Activated T-cell treated with anti-CD3 and anti-CD28 coated beads for 4 hours (primary cell): Measurements from ENCODE around the gene CYLC2.

Experiments used
- DNase-seq: peaks from one replicate; pipeline ENCODE4 v3.0.0-alpha.2; 2020

CYLC2 gene, protein sequence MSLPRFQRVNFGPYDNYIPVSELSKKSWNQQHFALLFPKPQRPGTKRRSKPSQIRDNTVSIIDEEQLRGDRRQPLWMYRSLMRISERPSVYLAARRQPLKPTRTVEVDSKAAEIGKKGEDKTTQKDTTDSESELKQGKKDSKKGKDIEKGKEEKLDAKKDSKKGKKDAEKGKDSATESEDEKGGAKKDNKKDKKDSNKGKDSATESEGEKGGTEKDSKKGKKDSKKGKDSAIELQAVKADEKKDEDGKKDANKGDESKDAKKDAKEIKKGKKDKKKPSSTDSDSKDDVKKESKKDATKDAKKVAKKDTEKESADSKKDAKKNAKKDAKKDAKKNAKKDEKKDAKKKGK

DNA sequence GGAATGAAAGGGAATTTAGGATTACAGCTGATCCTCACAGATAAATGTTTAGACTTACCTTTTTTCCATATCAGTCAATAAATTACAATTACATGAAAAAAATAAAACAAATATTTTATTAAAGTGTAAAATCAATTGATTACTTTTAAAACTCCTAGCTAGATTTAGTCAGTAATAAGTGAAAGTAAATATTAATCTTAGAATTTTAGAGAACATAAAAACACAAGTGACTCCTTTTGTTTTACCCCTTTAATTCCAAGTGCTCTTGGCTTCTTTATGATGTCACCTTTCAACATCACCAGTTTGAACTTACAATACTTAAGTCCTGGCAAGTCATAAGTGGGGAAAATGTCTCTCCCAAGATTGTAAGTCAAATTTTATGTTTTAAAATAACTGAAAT lies at the start of gene CYLC2:
CYLC2 (plus strand) TSS at position 301 of the 400 bp plus-strand sequence; CDS start at position 349, 48 bp downstream.
- no peak for DNase-seq

DNA sequence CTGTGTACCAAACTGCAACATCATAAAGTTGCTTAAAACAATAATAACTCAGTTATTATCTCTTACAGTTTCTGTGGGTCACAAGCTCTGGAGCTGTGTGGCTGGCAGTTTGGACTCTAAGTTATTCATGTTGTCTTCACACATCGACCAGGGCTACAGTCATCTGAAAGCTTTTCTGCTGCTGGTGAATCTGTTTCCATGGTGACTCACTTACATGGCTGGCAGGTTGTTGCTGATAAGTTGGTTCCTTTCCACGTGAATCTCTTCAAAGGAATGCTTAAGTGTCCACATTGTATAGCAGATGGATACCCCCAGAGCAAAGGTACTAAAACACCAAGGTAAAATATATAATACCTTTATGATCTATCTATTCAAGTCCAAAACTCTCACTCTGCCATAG lies 44.8 kb upstream of the CYLC2 start:
- DNase-seq = no peak

DNA sequence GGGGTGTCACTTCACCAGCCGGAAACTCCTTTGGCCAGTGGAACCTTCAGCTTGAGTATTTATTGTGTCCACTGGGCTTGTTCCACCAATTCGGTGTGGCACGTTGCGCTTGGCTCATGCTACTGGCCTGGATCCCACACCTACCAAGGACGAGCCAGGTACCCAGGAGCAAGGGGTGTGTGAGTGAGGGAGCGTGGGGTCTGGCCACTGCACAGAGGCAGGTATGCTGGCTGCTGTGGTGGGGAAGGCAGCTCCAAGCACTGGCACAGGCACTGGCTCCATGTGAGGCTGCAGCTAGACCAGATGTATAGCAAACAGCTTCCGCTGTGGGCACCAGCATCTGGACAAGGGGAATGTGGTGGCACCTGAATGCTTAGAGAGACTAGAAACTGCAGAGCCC lies 28.1 kb upstream of the CYLC2 start:
- no peak for DNase-seq

DNA sequence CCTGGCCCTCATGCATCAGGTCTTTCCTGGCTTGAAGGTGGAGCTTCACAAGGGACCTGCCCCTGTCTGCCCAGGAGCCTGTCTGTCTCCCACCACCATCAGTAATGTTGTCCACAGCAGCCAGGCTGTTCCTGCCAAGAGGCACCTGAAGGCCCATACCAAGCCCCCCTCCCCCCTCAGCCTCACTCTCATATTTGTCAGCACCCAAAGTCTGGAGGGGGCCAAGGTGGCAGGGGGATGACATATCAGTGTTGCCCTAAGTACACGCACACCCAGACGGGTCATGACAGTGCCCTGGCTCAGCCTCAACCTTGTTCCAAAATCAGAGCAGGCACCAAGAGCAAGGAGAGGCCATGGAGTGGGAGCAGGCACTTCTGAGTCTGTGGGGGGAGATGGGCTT lies 27.2 kb upstream of the CYLC2 start:
- DNase-seq = no peak

DNA sequence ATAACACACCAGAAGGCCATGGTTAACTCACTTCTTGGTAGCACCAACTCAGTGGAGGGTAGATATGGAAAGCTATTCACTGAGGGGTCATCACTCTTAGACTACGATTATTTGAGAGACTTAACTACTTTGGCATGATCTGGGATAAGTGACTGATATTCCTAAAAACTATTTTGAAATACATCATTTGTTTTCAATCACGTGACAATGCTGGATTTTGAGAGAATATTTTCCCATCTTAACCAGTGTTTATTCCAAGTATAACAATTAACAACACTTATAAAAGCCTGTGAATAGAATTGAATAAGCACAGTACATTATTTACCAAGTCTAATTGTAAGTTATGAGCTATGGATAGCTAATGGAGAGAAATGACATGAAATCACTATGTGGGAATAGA lies 22.4 kb upstream of the CYLC2 start:
- no peak for DNase-seq

DNA sequence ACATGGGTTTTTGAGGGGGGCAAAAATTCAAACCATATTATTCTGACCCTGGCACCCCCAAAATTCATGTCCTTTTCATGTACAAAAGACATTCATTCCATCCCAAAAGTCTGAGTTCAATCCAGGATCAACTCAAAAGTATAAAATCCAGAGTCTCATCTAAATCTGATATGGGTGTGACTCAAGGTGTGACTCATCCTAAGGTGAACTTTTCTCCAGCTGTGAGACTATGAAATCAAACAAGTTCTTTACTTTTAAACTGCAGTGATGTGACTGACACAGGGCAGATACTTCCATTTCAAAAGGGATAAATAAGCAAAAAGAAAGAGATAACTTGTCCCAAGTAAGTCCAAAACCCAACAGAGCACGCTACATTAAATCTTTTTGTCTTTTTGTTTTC lies 20.6 kb upstream of the CYLC2 start:
- DNase-seq = no peak

DNA sequence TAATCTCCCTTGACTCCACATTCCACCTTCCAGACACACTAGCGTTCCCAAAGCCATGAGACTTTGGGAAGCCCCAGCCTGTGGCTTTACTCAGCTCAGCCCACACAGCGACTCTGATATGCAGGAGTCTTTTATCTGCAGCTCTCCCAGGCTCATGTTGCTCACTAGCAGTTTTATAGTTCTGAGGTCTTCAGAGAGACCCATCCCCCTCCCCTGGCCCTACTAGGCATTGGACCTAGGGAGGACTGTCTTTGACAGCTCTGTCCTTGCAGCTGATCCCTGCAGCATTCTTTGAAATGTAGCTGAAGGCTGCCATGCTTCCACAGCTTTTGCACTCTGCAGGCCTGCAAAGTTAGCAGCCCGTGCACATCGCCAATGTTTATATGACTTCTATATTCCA lies 19.9 kb upstream of the CYLC2 start:
- DNase-seq = no peak

DNA sequence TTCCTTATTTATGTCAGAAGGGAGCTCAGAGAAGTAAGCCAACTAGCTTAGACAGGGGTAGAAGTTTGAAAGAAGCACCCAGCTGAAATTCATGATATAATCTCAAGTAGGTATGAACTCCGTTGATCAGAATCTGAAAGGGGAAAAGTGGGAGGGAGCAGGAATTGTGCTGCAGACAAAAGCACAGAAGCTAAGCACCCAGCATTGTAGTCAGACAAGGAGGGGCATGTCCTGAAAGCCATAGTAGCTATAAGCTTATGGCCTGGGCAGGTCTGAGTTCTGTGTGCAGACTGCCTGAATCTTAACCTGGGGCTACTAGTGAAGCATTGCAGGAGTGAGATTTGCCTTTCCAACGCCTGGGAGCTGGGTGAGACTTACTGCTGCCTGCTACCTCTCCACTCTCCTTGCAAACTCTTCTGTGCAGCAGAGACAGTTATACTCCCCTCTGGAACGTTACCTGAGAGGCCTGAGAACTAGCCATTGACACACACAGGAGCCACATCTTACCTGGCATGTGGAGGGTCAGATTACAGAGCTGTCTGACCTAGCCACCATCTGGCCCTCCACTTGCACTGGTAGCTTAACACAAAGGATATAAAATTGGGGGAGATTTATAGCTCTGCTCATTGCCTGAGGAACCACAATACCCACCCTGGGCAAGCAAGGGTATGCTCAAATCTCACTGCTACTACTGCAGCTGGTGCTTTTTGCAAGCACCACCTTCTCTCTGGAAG lies 9.8 kb upstream of the CYLC2 start:
- DNase-seq = no peak

DNA sequence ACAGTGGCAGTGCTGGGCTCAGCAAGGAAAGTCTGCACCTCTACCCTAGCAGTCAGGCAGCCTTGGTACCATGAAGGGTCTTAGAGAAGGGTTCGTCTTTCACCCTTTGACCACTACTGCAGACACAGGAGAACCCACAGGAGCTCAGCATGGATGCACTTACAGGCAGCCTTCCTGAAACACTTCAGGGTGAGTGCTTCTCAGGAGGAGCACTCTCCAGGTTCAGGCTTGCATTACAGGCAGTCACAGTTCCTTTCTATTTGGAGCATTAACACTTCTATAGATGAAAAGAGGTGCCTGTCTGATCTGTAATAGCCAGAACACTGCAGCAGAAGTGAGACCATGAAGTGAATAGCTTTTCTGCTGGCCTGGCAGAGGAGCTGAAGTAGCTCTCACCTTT lies 8.7 kb upstream of the CYLC2 start:
- no peak for DNase-seq

DNA sequence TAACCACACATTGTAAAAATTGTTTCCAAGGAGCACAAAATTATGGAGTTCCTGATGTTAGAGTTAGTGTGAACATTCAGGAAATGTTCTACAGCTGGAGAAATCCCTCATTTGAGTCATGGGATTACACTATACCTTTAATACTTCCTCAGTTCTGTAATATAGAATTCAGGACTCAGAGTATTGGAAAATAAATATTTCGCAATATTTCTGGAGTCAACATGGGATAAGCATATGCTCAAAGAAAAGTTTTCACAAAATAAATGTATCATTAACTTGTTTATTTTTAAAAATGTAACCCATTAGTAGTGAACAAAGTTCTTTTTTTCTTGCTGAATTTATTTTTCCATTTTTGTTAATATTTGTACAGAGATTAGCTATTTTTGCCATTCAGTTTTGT lies 8.6 kb downstream of the CYLC2 start:
- no peak for DNase-seq

DNA sequence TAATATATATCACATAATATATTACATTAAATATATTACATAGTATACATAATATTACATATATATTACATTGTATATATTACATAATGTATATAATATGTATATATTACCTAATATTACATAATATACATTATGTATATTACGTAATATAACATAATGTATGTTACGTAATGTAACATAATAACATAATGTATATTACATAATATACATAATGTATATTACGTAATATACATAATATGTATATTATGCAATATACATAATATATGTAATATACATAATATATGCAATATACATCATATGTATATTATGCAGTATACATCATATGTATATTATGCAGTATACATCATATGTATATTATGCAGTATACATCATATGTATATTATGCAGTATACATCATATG lies 19.1 kb downstream of the CYLC2 start:
- no peak for DNase-seq

DNA sequence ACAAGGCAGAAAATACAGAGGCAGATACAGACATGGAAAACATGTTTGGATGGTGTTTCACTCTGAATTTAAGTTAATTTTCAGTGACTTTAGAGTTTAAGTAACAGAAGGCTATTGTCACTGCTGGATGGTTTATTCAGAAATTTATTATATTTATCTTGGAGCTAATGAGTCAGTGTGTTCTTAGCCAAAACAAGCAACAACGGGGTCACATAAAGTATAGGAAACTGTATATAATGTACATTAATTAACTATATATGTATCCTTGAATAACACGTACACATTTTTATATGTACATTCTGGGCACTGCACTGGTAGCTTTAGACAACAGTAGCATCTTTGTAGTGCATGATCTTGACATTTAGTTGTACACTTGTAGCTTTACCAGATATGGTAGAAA lies 30.7 kb downstream of the CYLC2 start:
- no peak for DNase-seq

DNA sequence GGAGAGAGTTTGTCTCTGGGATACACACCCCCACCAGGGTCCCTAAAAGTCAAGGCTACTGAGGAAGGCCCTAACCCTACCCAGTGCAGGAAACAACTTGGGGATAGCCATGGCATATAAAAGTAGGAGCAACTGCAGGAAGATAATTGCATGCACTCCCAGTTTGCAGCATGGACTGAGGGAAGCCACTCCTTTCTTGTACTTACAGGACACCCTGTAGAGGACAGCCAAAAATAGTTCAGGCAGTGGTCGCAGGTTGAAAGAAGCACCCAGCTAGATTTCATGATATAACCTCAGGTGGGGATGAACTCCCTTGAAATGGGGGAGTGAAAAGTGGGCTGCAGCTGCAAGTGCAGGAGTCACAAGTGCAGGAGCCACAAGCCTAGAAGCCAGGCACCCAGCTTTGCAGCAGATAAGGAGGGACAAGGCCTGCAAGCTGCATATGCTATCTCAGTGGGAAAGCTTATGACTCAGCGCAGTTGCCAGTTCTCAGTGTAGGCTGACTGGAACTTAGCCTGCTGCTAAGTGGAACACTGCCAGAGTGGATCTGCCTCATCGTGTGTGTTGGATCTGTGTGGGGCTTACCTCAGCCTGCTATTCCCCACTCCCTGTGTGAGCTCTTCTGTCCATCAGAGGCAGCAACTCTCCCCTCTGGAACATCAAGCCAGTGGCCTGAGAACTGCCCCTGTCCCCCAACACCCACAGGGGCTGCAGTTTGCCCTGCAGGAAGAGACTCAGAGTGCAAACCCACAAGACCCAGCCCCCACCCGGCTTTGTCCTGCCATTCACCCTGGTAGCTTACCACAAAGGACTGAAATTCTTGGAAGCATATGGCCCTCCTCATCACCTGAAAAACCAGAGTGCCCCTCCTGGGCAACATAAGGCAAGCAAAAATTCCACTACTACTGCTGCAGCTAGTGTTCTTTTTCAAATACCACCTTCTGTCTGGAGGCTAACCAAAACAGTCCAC lies 42.7 kb downstream of the CYLC2 start:
- no peak for DNase-seq

DNA sequence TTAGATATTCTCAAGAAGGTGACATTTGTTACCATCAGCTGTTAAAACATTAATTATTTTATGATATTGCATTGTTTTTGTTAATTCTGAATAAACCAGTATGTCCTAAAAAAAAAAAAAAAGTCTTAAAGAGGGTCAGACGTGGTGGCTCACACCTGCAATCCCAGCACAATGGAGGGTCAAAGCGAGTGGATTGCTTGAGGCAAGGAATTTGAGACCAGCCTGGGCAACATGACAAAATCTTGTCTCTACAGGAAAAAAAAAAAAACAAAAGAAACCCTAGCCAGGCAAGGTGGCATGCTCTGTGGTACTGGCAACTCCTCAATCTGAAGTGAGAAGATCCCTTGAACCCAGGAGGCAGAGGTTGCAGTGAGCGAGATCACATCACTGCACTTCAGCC lies 46.8 kb downstream of the CYLC2 start:
- no peak for DNase-seq
